ENCODE results near the gene TMEM132E.

DNA sequence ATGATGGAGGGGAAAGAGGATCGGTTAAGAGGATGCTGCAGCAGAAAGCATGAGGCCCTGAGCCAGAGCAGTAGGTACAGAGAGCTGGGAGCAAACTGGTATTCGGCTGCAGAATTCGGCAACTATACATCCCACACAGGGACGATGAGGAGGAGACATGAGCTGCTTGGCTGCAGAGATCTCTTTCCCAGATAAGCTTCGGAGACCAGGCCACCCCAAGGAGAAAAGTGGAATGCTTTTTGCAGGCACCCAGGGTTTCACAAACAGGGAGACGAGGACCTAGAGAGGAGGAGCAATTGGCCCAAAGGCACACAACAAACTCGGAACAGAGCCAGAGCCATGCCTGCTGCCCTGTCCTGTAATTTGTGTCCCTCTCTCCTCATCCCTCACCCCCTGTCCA lies 62.0 kb downstream of the TMEM132E start:
- TF ChIP-seq CTCF (IDR thresholded peaks at IDR 0.05): no peak
- TF ChIP-seq POLR2A (IDR thresholded peaks at IDR 0.05): no peak

Measured in breast epithelium (tissue), 3 donors.